GM18907 (cell line): ENCODE data around the gene FSCN2.

Experiments
- ATAC-seq: cut with Tn5 transposase; IDR thresholded peaks from one replicate; pipeline ENCODE4 v1.9.1; 2021; ENCODE audit warnings: mild to moderate bottlenecking, moderate library complexity; ENCODE audit not compliant: unreplicated experiment

Gene FSCN2

GRCh38 chr17:81552244-81553017 is 24.3 kb downstream of the FSCN2 start, which contains the start of gene FAAP100:
Gene FAAP100, minus strand, starts transcription at chr17:81552353. Its CDS starts 23 bp downstream, at chr17:81552330.
- peak; percentile 55 for ATAC-seq

DNA sequence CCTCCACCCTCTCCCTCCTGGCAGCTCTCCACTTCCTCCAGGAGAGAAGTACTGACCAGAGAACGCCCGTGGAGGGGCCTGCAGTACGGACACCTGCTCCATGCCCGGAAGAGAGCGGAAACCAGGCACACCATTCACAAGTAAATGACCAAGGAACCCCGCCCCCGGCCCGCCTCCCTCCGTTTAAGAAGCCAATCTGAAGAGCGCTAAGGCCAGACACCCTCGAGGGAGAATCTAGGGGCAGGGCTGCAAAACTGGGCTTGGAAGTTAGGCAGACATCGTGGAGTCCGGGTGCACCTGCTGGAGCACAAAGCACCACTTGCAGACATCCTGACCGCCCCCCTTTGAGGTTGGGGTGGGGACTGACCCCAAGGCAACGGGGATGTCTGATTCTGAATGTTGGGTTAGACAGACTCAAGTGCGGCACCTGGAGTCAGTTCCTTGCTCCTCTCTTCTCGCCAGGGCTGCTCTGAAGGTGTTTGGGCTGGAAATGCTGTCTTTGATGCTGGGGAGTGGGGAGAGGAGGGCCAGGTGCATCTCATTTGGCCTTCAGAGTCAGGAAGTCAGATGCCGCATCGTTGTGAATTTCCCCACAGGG is 24.9 kb downstream of the FSCN2 start:
- peak; percentile 31 for ATAC-seq

DNA sequence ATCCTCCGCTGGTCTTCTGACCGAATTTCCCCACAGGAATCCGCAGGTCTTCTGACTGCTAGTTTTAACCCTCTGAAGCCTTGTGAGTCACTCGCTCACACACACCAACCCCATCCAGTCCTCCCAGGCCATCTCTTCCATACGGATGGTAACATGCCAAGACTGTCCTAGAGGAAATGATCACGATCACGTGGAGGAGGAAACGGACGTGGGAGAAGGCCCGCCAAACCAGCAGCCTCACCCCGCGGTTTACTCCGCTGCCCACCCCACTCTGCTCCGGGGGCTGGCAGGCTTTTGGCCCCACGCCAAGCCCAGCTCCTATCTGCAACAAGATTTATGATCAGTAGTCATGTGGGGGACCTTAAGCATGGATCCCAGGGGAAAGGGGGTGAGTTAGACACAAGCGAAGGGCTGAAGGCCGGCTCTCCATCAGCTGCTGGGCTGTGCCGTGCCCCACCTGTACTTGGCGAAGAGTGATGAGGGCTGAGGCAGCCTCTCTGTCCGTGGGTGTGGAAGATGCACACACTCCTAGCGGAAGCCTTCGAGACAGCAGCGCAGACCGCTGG is 25.5 kb downstream of the FSCN2 start:
- ATAC-seq, result no peak

GRCh38 chr17:81556175-81556691 is 28.1 kb downstream of the FSCN2 start:
- ATAC-seq, result no peak

DNA sequence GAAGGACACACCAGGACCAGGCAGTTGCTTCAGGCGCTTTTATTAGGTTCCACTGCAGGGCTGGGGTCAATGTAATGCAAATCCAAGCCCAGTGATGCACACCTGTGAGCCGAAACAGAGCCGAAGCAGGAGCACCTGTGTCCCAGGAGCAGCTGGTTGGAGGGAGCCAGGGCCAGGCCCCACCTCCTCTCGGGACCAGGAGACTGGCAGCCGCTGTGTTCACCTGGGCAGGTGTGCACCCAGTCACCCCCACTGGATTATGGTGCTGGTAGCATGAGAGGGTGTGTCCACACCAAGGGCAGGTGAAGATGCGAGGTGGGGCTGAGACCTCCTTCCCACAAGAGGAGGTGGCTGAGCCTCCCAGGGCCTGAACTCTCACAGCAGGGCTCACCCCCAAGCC is 28.7 kb downstream of the FSCN2 start:
- ATAC-seq, result no peak

- ATAC-seq, result no peak
Measured at GRCh38 chr17:81557276-81558114, 29.3 kb downstream of the FSCN2 start.

DNA sequence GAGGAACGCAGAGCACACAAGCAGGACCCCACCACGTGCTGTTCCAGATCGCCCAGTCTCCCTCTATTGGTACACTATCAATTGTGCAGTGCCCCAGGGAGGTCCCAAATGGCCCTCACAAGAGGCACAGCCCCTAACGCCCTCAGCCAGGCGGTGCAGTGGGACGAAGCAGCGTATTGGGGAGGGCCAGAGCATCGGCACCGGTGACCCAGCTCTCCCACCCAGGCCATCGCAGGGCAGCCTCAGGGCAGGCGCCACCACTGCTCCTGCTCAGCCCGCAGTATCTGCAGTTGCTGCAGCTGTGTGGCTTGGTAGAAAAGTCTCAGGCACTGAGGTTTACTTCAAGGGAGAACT is 29.9 kb downstream of the FSCN2 start:
- ATAC-seq, result no peak

GRCh38 chr17:81558941-81559806 is 31.0 kb downstream of the FSCN2 start:
- no peak for ATAC-seq

GRCh38 chr17:81561494-81561885 is 33.3 kb downstream of the FSCN2 start:
- no peak for ATAC-seq

DNA sequence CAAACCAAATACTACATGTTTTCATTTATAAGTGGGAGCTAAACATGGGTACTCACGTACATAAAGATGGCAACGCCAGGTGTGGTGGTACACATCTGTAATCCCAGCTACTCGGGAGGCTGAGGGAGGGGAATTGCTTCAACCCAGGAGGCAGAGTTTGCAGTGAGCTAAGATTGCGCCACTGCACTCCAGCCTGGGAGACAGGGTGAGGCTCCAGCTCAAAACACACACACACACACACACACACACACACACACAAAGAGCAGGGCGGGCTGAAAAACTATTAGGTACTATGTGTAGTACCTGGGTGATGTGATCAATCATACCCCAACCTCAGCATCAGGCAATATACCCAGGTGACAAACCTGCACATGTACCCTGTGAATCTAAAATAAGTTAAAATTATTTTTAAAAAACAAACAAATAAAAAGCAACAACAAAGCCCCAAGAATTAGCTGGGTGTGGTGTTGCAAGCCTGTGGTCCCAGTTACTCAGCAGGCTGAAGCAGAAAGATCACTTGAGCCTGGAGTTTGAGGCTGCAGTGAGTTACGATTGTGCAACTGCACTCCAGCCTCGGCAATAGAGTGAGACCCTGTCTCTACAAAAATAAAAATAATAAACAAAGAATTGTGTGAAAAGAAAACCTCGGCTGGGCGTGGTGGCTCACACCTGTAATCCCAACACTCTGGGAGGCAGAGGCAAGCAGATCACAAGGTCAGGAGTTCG is 35.8 kb downstream of the FSCN2 start:
- ATAC-seq, result no peak

- ATAC-seq, result no peak
Measured at GRCh38 chr17:81564778-81565177, 36.6 kb downstream of the FSCN2 start.

GRCh38 chr17:81565231-81565630 is 37.1 kb downstream of the FSCN2 start:
- ATAC-seq, result no peak

DNA sequence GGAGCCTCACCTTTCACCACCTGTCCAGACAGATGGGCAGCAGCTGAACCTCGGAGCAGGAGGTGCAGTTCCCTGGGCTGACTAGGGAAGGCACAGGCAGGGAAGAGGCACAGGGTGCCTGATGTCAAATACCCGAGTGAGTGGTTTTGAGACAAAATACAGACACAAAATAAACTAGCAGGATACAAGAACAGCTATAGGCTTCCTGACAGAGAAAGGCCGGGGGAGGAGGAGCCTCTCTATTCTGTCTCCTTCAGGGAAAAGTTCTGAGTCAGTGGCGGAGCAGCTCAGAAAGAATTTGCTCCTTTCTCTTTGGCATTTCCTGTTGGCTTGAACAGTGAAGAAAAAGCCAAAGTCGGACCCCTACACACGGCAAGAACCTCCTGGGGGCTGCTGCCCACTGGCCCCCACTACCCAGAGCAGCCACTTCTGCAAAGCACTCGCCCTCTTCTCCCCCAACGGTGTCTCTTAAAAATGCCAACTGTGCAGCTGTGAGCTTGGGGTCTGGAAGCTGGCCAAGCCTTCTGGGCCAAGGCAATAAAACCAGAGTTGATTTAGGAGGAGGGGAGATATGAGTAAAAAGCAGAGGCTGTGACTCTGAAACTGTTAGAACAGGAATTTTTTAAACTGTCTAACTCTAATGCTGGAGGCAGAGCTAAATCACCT is 38.4 kb downstream of the FSCN2 start:
- no peak for ATAC-seq

DNA sequence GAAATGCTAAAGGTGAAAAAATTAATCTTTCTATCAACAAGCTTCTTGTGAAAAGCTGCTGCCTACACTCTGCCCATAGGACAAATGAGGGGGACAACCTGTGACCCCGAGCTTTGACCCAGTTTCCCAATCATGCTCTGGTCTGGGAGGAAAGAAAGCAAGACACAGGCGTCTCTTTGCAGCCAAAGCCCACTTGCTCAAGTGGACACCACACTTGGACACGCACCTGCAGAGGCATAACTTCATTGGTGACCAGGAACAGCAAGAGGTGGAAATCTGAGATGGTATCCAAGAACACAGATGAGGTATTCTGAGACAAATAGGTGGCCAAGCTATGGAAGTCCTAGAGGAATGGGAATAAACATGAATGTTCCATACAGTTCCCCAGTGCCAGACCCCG is 39.0 kb downstream of the FSCN2 start:
- no peak for ATAC-seq

- no peak for ATAC-seq
Measured at GRCh38 chr17:81568416-81568815, 40.2 kb downstream of the FSCN2 start.

DNA sequence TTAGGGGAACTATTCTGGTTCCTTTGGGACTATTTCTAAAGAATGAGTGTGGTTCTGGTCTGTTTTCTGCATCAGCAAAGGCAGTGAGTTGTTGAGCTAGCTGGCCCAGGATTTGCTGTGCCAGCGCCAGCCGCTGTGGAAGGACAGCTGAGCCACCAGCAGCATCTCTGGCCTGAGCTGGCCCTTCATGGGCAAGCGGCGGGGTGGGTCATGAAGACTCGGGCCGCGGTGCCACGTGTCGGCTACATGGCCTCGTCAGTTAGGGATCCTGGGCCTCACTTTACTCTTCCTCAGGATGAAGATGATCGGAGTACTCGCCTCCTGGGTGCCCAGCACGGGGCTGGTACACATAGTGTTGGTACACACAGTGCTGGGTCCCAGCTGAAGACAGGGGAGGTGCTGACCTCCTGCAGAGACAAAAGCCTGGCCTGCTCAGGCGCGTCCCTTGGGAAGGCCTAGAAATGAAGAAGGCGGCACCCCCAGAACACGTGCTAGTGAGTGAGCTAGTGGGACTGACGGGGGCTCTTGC is 41.9 kb downstream of the FSCN2 start:
- no peak for ATAC-seq

DNA sequence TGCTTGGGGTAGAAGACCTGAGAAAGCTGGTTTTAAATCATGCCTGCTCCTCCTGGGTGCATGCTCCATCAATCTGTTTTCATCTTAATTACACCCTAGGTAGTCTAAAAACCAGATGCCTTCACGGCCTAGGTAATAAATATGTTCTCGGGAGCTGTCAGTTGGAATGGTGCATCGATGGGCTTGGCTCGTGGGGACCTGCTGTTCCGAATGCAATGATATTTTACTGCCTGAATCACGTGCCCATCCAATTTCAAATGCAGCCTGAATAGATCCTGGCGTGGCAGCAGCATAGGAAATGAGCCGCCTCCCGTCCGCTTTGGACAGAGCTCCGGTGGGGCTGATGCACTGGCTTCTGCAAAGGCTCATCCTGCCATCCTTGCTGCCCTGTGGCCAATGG is 42.8 kb downstream of the FSCN2 start:
- ATAC-seq, result no peak

- ATAC-seq, result no peak
Measured at GRCh38 chr17:81572563-81573168, 44.5 kb downstream of the FSCN2 start.
